IMR-90 (cell line): ENCODE results near the gene CEBPA.

ENCODE experiments used
- CEBPB ChIP-seq: IDR thresholded peaks from 2 replicates; pipeline ENCODE4 v1.6.1; 2012; ENCODE audit warnings: low read depth, low read length, improper control_type of control experiment
- CTCF ChIP-seq: conservative IDR thresholded peaks from 2 replicates; pipeline ENCODE4 v1.5.1; 2012; ENCODE audit warnings: mild to moderate bottlenecking, low read depth, low read length, improper control_type of control experiment
- MAFK ChIP-seq: IDR thresholded peaks from 2 replicates; pipeline ENCODE4 v1.6.1; 2012; ENCODE audit warnings: low read depth, low read length, improper control_type of control experiment
- MAZ ChIP-seq: IDR thresholded peaks from 2 replicates; pipeline ENCODE4 v1.6.1; 2012; ENCODE audit warnings: low read depth, mild to moderate bottlenecking, low read length, improper control_type of control experiment, moderate library complexity, borderline replicate concordance
- POLR2A ChIP-seq: IDR thresholded peaks from 2 replicates; pipeline ENCODE4 v1.6.1; 2012; ENCODE audit warnings: mild to moderate bottlenecking, low read depth, low read length

GRCh38 chr19:33325920-33326319 is 23.6 kb upstream of the CEBPA start:
- TF ChIP-seq MAFK (no peak), POLR2A (no peak), CTCF (no peak), CEBPB (no peak), MAZ (no peak)
